Choroid plexus epithelial cell (primary cell): Measurements from ENCODE around the gene ACER2.

Experiments used
- DNase-seq: peaks from one replicate; pipeline ENCODE4 v3.0.0-alpha.2; 2010; ENCODE audit warnings: low read depth
- H3K4me3 ChIP-seq: 2 replicates; pipeline ENCODE4 v1.5.1; 2011; ENCODE audit warnings: low read depth, mild to moderate bottlenecking, control low read depth, low read length, moderate library complexity
- CTCF ChIP-seq: conservative IDR thresholded peaks from 2 replicates; pipeline ENCODE4 v1.5.1; 2011; ENCODE audit warnings: low read depth, mild to moderate bottlenecking, control low read depth, inconsistent platforms, low read length, moderate library complexity

The ACER2 gene

GRCh38 chr9:19446361-19446861 lies 37.6 kb downstream of the ACER2 start:
- DNase-seq = no peak
- no peak for TF ChIP-seq CTCF

GRCh38 chr9:19451240-19452087 lies 42.7 kb downstream of the ACER2 start:
- DNase-seq = no peak
- no peak overlapping the region for H3K4me3 ChIP-seq
- TF ChIP-seq CTCF = no peak

More at GRCh38 chr9:19446361-19446861, 37.6 kb downstream of the ACER2 start:
- H3K4me3 ChIP-seq = no peak overlapping the region

- no peak overlapping the region for H3K4me3 ChIP-seq
- TF ChIP-seq CTCF = no peak
- no peak for DNase-seq
Measured at GRCh38 chr9:19456426-19456825, 47.6 kb downstream of the ACER2 start.

GRCh38 chr9:19456996-19457692 lies 48.3 kb downstream of the ACER2 start:
- DNase-seq = peak; percentile 86
- peak overlapping the region; percentile 32 for H3K4me3 ChIP-seq
- TF ChIP-seq CTCF = peak; percentile 96

- H3K4me3 ChIP-seq = peak overlapping the region; percentile 32
- no peak for TF ChIP-seq CTCF
- DNase-seq = no peak
Measured at GRCh38 chr9:19457693-19458009, 48.8 kb downstream of the ACER2 start.

- TF ChIP-seq CTCF = no peak
- DNase-seq = no peak
- H3K4me3 ChIP-seq = no peak overlapping the region
Measured at GRCh38 chr9:19460243-19460642, 51.4 kb downstream of the ACER2 start.
